Activated CD8-positive, alpha-beta memory T cell treated with anti-CD3 and anti-CD28 coated beads for 1 hour (primary cell): ENCODE measurements around the gene SIGLEC12.
"Not testable (repeated sequence)": the region's sequence is repeated elsewhere in the genome, so short reads cannot be mapped to it uniquely, and the experiment has no call there.

ENCODE experiments used
- DNase-seq, 2 donors: peaks; one replicate each; pipeline ENCODE4 v3.0.0-alpha.2; 2020; ENCODE audit warnings: low read depth in 1 of 2; ENCODE audit errors: extremely low read depth in 1 of 2

Gene SIGLEC12

GRCh38 chr19:51524666-51525264 is 23.2 kb upstream of the SIGLEC12 start:
- DNase-seq: no peak

GRCh38 chr19:51521781-51522180 is 20.2 kb upstream of the SIGLEC12 start:
- no peak for DNase-seq

- DNase-seq: no peak
Measured at GRCh38 chr19:51521357-51521756, 19.8 kb upstream of the SIGLEC12 start.

- DNase-seq: no peak
Measured at GRCh38 chr19:51520728-51521127, 19.1 kb upstream of the SIGLEC12 start.

DNA sequence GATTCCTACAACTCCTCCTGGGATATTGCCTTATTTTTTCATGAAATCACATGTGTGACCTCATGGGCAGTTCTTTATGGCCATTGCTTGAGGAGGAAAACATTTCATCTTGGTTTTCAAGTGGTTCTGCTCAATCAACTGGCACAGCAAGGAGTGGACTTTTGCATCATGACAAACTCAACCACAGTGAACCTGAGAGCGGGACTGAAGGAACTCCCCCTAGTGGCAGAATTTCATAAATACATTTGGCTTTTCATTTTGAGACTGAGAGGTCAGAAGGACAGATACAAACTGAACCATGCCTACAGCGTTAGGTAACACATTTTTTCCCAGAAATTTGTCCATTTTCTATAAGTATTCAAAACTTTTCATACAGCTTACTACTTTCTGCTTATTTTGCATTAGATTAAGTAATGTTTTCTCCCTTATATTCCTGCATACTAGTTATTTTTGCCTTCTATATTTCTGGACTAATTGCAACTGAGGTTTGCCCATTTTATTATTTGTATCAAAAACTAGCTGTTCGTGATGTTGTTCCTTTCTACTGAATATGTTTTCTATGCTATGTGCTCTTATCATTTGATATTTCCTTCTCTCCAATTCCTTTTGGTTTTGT is 13.4 kb upstream of the SIGLEC12 start:
- no peak for DNase-seq

DNA sequence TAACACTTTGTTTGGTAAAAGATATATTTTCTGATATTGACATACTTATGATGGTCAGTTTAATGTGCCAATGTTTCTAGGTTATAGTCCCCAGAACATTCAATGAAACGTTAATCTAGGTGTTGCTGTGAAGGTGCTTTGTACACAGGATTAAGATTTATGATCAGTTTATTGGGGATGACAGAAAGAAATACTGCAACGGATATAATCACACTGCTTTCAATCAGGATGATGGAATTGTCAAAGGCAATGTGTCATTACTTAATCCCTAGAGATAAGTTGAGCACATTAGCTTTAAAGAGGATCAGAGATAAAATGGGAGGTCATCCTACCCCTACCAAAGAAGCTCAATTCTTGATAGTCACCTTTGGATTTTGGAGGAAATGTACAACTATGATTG is 12.4 kb upstream of the SIGLEC12 start:
- no peak for DNase-seq

- no peak for DNase-seq
Measured at GRCh38 chr19:51511353-51511752, 9.8 kb upstream of the SIGLEC12 start.

DNA sequence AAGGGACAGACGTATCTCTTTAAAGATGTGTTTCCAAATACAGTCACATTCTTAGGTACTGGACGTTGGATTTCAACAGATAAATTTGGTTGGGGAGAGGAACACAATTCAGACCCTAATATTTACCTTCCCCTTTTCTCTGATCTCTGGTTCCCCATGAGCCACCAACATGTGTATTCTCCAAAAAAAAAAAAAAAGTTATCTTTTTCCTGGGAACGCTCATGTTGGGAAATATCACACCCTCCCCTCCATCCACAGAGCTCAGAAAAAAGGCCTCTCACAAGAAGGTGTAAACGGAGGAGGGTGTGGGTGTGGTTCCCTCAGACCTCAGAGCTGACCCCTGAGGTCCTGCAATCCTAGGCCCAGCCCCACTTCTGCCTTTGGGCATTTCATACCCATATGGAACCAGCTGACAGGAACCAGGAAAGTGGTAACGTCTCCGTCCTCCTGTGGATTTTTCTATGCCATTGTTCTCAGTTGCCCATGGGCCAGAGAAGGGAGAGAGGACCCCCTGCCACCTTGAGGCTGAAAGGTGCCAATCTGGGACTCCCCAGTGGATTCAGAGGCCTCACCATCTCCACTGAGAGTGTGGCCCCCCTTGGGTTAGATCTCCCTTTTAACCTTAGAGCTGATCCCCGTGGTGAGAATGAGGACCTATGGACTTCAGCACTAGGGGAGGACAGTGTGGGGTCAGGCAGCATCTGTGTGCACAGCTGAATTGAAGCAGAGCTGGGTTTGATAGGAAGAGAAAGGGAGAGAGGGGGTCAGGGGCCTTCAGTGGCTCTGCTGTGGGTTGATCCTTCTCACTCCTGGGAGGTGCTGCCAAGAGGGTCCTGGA is 8.4 kb upstream of the SIGLEC12 start:
- no peak for DNase-seq

GRCh38 chr19:51508059-51508733 is 6.6 kb upstream of the SIGLEC12 start:
- no peak for DNase-seq

GRCh38 chr19:51507640-51508058 is 6.0 kb upstream of the SIGLEC12 start:
- DNase-seq: no peak

- DNase-seq: no peak
Measured at GRCh38 chr19:51507192-51507591, 5.6 kb upstream of the SIGLEC12 start.

DNA sequence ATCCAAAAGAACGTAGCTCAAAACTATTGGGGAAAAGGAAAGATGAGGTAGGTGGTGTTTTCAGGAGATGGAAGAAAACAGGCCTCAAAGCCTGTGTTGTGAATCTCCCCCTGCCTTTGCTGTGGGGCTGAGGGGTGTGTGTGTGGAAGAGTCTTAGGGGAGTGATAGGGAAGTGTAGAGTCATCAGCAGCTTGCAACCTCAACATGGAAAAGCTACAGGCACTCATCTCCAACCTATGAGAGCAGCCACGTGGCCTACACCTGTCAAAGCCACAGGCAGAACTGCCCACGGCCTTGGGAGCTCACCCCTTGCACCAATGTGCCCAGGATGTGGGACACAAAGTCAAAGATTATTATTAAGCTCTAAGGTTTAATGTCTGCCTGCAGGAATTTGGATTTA is 4.3 kb upstream of the SIGLEC12 start:
- no peak for DNase-seq

DNA sequence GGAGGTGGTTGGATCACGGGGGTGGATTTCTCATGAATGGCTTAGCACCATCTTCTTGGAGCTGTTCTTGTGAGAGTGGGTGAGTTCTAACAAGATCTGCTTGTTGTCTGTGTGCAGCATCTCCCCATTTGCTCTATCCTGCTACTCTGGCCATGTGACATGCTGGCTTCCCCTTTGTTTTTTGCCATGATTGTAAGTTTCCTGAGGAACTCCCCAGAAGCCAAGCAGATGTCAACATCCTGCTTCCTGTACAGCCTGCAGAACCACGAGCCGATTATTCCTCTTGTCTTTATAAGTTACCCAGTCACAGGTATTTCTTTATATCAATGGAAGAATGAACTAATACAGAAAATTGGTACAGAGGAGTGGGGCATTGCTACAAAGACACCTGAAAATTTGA is 2.3 kb upstream of the SIGLEC12 start:
- no peak for DNase-seq

- no peak for DNase-seq
Measured at GRCh38 chr19:51503286-51503817, 1.8 kb upstream of the SIGLEC12 start.

GRCh38 chr19:51500931-51501330 is 669 bp downstream of the SIGLEC12 start:
- DNase-seq: not testable (repeated sequence)

GRCh38 chr19:51497666-51498065 is 3.9 kb downstream of the SIGLEC12 start:
- DNase-seq: no peak

DNA sequence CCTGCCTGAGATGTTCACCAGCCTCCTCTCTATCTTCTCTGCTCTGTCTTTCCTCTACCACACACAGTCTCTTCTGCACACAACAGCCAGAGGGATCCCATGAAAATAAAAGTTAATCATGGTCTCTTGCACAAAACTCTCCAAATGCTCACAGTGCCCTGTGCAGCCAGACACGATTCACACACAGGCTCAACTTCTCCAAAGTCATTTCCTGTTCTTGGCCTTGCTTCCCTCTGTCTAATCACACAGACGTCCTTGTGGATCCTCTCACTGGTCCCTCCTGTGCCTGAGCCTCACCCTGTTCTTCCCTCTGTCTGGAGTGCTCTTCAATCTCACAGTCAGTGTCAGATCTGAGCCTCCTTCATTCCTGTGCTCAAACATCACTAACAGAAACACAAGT is 7.8 kb downstream of the SIGLEC12 start:
- no peak for DNase-seq

DNA sequence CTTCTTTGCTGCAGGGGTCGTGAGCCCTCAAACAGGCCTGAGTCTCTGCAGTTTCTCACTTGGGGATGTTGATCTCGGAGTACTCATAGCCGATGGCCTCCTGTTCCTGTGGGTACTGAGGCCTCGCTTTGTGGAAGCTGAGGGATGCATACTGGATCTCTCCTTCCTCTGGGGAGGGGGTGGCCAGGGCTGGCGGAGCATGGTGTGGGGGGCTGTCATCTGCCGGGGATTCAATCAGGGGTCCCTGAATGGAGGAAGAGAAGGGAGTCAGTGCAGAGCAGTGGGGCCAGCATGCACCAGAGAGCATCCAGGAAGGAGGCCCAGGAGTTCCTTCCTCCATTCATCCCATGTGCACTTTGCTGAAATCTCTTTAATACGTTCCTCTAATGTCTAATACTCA is 10.0 kb downstream of the SIGLEC12 start:
- DNase-seq: no peak

DNA sequence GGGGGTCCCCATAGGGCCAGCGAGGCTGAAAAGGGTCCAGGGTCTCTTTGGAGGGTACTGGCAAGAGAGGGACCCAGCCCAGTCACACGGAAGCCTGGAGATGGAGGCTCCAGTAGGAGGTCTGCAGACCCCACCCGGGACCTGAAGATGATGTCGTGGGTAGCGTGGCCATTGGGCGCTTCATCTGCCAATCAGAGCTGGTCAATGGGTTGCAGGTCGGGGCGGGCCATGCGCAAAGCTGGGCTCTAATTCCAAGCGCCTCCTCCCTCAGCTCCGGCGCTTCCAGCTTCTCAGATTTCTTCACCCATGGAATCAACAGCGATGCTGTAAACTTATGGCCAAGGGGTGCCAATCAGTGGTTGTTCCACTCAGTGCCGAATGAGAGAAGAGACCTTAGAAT is 10.9 kb downstream of the SIGLEC12 start:
- DNase-seq: no peak

- DNase-seq: no peak
Measured at GRCh38 chr19:51489113-51489512, 12.5 kb downstream of the SIGLEC12 start.

- DNase-seq: no peak
Measured at GRCh38 chr19:51488491-51488890, 13.1 kb downstream of the SIGLEC12 start.
